ENCODE measurements around the gene NTSR1.

The NTSR1 gene

DNA sequence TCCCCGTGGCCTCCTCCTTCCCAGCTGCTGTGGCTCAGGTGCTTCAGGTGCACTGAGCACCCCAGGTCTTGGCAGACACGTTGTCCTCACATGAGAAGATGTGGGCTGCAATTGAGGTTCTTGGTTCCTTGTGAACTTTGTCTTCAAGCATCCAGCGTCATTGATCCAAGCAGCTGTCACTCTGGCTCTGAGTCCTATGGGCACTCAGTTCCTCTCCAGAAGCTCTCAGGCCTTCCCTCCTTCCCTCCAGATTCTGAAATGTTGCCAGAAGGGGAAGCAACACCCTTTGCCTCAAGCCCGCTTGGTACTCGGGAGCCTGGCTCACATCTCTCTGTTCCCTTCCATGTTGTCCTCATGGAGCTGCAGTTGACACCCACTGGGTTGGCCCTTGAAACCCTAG lies 79.2 kb downstream of the NTSR1 start:
- DNase-seq = no peak
- no peaks in the 10 kb centered on the region for H3K36me3 ChIP-seq (ENCODE audit: control insufficient read depth, insufficient read depth, low read length)
- no CpG with 5 or more reads among the region's 5 CpGs for WGBS (ENCODE audit: extremely low coverage, insufficient coverage, low lambda C conversion rate)
- no peaks in the 10 kb centered on the region for H3K27me3 ChIP-seq (ENCODE audit: insufficient read depth, low read length, poor library complexity)
- no peaks in the 10 kb centered on the region for H3K4me1 ChIP-seq (ENCODE audit: control insufficient read depth, low read depth, low read length)
- H3K27ac ChIP-seq (ENCODE audit: low read depth, low read length) = no peak overlapping the region
- no peak overlapping the region for H3K4me2 ChIP-seq (ENCODE audit: low read length)
- no peak overlapping the region for H3K18ac ChIP-seq (ENCODE audit: low read length)
- no peak overlapping the region for H3K9ac ChIP-seq (ENCODE audit: low read length)
- no peak overlapping the region for H2BK120ac ChIP-seq (ENCODE audit: low read depth, low read length)
- H3K4ac ChIP-seq (ENCODE audit: low read depth, low read length) = no peak overlapping the region
- H3K4me3 ChIP-seq (ENCODE audit: low read length) = no peak overlapping the region
- H3K79me1 ChIP-seq (ENCODE audit: low read length) = no peaks in the 10 kb centered on the region
- H4K5ac ChIP-seq (ENCODE audit: low read length) = no peak overlapping the region
- H2BK5ac ChIP-seq (ENCODE audit: low read length) = no peak overlapping the region
- H3K23ac ChIP-seq (ENCODE audit: low read length) = no peak overlapping the region
- H2BK15ac ChIP-seq (replicated peaks; ENCODE audit: low read depth) = no peak overlapping the region
- H4K8ac ChIP-seq (ENCODE audit: low read depth, low read length) = no peak overlapping the region
- no peak overlapping the region for H3K56ac ChIP-seq (ENCODE audit: low read length)
- H2AK5ac ChIP-seq (ENCODE audit: low read length) = no peak overlapping the region
- H3K79me2 ChIP-seq (ENCODE audit: control insufficient read depth, insufficient read depth, low read length) = no peaks in the 10 kb centered on the region

GRCh38 chr20:62788607-62789006 lies 80.0 kb downstream of the NTSR1 start:
- Histone ChIP-seq H3K27ac (ENCODE audit: low read depth, low read length) (no peak overlapping the region), H2BK5ac (ENCODE audit: low read length) (no peak overlapping the region), H4K8ac (ENCODE audit: low read depth, low read length) (no peak overlapping the region), H3K79me2 (ENCODE audit: control insufficient read depth, insufficient read depth, low read length) (no peaks in the 10 kb centered on the region), H3K9ac (ENCODE audit: low read length) (no peak overlapping the region), H3K23ac (ENCODE audit: low read length) (no peak overlapping the region), H2BK15ac (replicated peaks; ENCODE audit: low read depth) (no peak overlapping the region), H3K56ac (ENCODE audit: low read length) (no peak overlapping the region), H2AK5ac (ENCODE audit: low read length) (no peak overlapping the region), H3K4me2 (ENCODE audit: low read length) (no peak overlapping the region), H3K4me3 (ENCODE audit: low read length) (no peak overlapping the region), H3K18ac (ENCODE audit: low read length) (no peak overlapping the region), H4K5ac (ENCODE audit: low read length) (no peak overlapping the region), H3K36me3 (ENCODE audit: control insufficient read depth, insufficient read depth, low read length) (no peaks in the 10 kb centered on the region), H3K4me1 (ENCODE audit: control insufficient read depth, low read depth, low read length) (no peaks in the 10 kb centered on the region), H2BK120ac (ENCODE audit: low read depth, low read length) (no peak overlapping the region), H3K4ac (ENCODE audit: low read depth, low read length) (no peak overlapping the region), H3K79me1 (ENCODE audit: low read length) (no peaks in the 10 kb centered on the region), H3K27me3 (ENCODE audit: insufficient read depth, low read length, poor library complexity) (no peaks in the 10 kb centered on the region)
- no CpG with 5 or more reads among the region's 15 CpGs for WGBS (ENCODE audit: extremely low coverage, insufficient coverage, low lambda C conversion rate)
- DNase-seq = no peak

DNA sequence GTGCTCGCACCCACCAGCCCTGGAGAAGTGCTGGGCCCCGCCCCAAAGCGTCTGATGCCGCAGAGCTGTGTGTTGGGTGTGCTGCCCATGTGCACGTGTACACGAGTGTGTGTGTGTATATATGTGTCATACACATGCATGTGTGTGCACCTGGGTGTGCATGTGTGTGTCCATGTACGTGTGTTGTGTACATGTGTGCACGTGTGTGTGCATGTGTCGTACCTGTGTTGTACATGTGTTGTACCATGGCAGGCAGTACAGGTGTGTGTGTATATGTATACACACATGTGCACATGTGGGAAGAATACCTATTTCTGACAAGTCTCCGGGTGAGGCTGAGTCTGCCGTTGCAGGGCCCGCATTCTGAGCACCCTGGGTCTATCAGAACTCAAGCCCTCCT lies 81.4 kb downstream of the NTSR1 start:
- no peak overlapping the region for H3K9ac ChIP-seq (ENCODE audit: low read length)
- H3K56ac ChIP-seq (ENCODE audit: low read length) = no peak overlapping the region
- no peak overlapping the region for H3K4me2 ChIP-seq (ENCODE audit: low read length)
- H2BK120ac ChIP-seq (ENCODE audit: low read depth, low read length) = no peak overlapping the region
- WGBS (ENCODE audit: extremely low coverage, insufficient coverage, low lambda C conversion rate) = no CpG with 5 or more reads among the region's 12 CpGs
- H3K79me2 ChIP-seq (ENCODE audit: control insufficient read depth, insufficient read depth, low read length) = no peaks in the 10 kb centered on the region
- no peak overlapping the region for H3K4me3 ChIP-seq (ENCODE audit: low read length)
- no peak overlapping the region for H3K18ac ChIP-seq (ENCODE audit: low read length)
- no peak overlapping the region for H3K23ac ChIP-seq (ENCODE audit: low read length)
- no peak for DNase-seq
- H2AK5ac ChIP-seq (ENCODE audit: low read length) = no peak overlapping the region
- no peaks in the 10 kb centered on the region for H3K36me3 ChIP-seq (ENCODE audit: control insufficient read depth, insufficient read depth, low read length)
- H3K27me3 ChIP-seq (ENCODE audit: insufficient read depth, low read length, poor library complexity) = no peaks in the 10 kb centered on the region
- no peak overlapping the region for H4K8ac ChIP-seq (ENCODE audit: low read depth, low read length)
- peaks cover 2% of the 10 kb centered on the region for H3K4me1 ChIP-seq (ENCODE audit: control insufficient read depth, low read depth, low read length)
- no peak overlapping the region for H2BK5ac ChIP-seq (ENCODE audit: low read length)
- H3K27ac ChIP-seq (ENCODE audit: low read depth, low read length) = no peak overlapping the region
- no peak overlapping the region for H2BK15ac ChIP-seq (replicated peaks; ENCODE audit: low read depth)
- no peaks in the 10 kb centered on the region for H3K79me1 ChIP-seq (ENCODE audit: low read length)
- no peak overlapping the region for H4K5ac ChIP-seq (ENCODE audit: low read length)
- no peak overlapping the region for H3K4ac ChIP-seq (ENCODE audit: low read depth, low read length)

- Histone ChIP-seq H3K27ac (ENCODE audit: low read depth, low read length) (no peak overlapping the region), H3K56ac (ENCODE audit: low read length) (peak overlapping the region; percentile 74), H3K4ac (ENCODE audit: low read depth, low read length) (no peak overlapping the region), H3K79me1 (ENCODE audit: low read length) (no peaks in the 10 kb centered on the region), H3K9ac (ENCODE audit: low read length) (peak overlapping the region; percentile 40), H3K18ac (ENCODE audit: low read length) (no peak overlapping the region), H3K4me3 (ENCODE audit: low read length) (no peak overlapping the region), H3K4me1 (ENCODE audit: control insufficient read depth, low read depth, low read length) (peaks cover 2% of the 10 kb centered on the region), H2BK120ac (ENCODE audit: low read depth, low read length) (no peak overlapping the region), H3K27me3 (ENCODE audit: insufficient read depth, low read length, poor library complexity) (no peaks in the 10 kb centered on the region), H4K5ac (ENCODE audit: low read length) (no peak overlapping the region), H3K36me3 (ENCODE audit: control insufficient read depth, insufficient read depth, low read length) (no peaks in the 10 kb centered on the region), H2BK5ac (ENCODE audit: low read length) (no peak overlapping the region), H3K79me2 (ENCODE audit: control insufficient read depth, insufficient read depth, low read length) (no peaks in the 10 kb centered on the region), H4K8ac (ENCODE audit: low read depth, low read length) (no peak overlapping the region), H3K23ac (ENCODE audit: low read length) (no peak overlapping the region), H2AK5ac (ENCODE audit: low read length) (no peak overlapping the region), H2BK15ac (replicated peaks; ENCODE audit: low read depth) (no peak overlapping the region), H3K4me2 (ENCODE audit: low read length) (peak overlapping the region; percentile 36)
- WGBS (ENCODE audit: extremely low coverage, insufficient coverage, low lambda C conversion rate) = no CpG with 5 or more reads among the region's 23 CpGs
- DNase-seq = peak; percentile 95
These were observed 82.9 kb downstream of the NTSR1 start for GRCh38 chr20:62791301-62792181.

GRCh38 chr20:62792182-62792939 lies 83.7 kb downstream of the NTSR1 start:
- Histone ChIP-seq H2BK5ac (ENCODE audit: low read length) (no peak overlapping the region), H3K9ac (ENCODE audit: low read length) (no peak overlapping the region), H3K56ac (ENCODE audit: low read length) (no peak overlapping the region), H3K79me1 (ENCODE audit: low read length) (no peaks in the 10 kb centered on the region), H3K27me3 (ENCODE audit: insufficient read depth, low read length, poor library complexity) (no peaks in the 10 kb centered on the region), H3K23ac (ENCODE audit: low read length) (no peak overlapping the region), H4K8ac (ENCODE audit: low read depth, low read length) (no peak overlapping the region), H3K4ac (ENCODE audit: low read depth, low read length) (no peak overlapping the region), H3K4me2 (ENCODE audit: low read length) (no peak overlapping the region), H3K4me1 (ENCODE audit: control insufficient read depth, low read depth, low read length) (peaks cover 2% of the 10 kb centered on the region), H3K79me2 (ENCODE audit: control insufficient read depth, insufficient read depth, low read length) (no peaks in the 10 kb centered on the region), H2BK120ac (ENCODE audit: low read depth, low read length) (no peak overlapping the region), H3K36me3 (ENCODE audit: control insufficient read depth, insufficient read depth, low read length) (no peaks in the 10 kb centered on the region), H4K5ac (ENCODE audit: low read length) (no peak overlapping the region), H2AK5ac (ENCODE audit: low read length) (no peak overlapping the region), H3K4me3 (ENCODE audit: low read length) (no peak overlapping the region), H2BK15ac (replicated peaks; ENCODE audit: low read depth) (no peak overlapping the region), H3K27ac (ENCODE audit: low read depth, low read length) (no peak overlapping the region), H3K18ac (ENCODE audit: low read length) (no peak overlapping the region)
- WGBS (ENCODE audit: extremely low coverage, insufficient coverage, low lambda C conversion rate) = no CpG with 5 or more reads among the region's 9 CpGs
- DNase-seq = no peak
